Measurements from ENCODE around the gene INO80B.
"Not testable (repeated sequence)": the region's sequence is repeated elsewhere in the genome, so short reads cannot be mapped to it uniquely, and the experiment has no call there.

Gene INO80B

DNA sequence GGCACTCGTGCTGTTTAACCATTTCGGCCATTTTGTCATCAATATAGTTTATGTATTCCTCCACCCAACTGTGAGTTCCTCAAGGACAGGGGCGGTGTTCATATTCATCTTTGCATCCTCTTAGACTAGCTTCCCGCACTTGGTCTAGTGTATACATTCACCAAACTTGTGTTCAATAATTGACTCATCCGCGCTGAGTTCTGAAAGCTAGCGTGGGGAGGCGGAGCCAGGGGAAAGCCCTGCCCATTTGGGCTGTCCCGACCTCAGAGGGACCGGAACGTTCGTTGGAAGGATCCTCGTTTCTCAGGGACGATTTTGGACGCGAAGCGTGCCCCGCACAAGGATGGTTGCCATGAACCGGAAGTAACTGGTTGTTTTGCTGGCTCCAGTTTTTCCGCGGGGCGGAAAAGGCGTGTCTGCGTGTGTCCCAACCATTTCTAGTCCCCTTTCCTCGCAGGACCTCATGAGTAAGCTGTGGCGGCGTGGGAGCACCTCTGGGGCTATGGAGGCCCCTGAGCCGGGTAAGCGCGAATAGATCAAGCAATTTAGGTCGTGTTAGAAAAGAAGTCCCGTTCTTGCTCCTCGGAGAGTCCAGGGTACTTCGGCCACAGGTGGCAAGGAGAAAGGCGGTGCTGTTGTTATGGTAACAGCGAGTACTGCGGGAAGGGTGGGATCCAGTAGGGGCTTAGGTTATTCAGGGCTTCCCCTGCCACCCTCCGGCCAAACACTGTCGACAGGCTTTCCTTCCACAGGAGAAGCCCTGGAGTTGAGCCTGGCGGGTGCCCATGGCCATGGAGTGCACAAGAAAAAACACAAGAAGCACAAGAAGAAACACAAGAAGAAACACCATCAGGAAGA is at the start of gene INO80B:
INO80B (plus strand) TSS at position 434 of the 858 bp plus-strand sequence; CDS start at position 464, 30 bp downstream.
- DNase-seq (ENCODE audit: low read depth, low spot score) = peak; percentile 99

DNA sequence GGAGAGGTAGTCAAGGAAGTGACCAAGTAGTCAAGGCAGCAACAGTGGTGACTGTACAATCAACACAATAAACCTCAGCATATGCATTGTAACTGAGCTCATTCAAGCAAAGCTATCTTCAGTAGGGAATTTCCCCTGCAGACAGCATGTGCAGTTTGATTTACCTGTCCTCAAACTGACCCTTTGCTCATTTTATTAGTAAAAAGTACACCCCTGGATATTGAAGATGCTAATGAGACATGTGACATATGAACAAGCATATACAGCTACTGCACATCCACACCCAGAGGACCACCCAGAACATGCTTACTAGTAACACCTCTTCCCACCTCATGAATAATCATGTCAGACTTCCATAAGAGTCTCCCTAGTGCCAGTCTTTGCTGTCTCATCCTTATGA is 48.9 kb upstream of the INO80B start:
- peak; percentile 18 for DNase-seq (ENCODE audit: low read depth, low spot score)

DNA sequence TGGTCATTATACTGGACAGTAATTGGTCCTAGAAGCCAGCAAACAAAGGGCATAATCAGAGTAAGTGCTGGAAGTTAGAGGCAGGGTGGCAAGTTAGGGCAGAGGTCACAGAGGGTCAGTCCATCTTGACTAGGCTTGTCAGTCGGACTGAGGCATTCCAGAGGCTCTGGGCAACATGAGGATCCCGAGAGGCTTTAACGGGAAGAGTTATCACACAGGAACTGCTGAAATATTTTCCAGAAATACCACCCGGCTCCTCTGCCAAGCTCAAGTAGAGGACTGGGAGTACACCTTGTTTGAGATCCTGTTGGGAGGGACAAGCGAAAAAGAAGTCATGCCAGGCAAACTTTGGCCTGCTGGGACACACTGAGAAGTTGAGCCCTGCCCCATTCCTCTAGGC is 47.2 kb upstream of the INO80B start:
- DNase-seq (ENCODE audit: low read depth, low spot score) = no peak

DNA sequence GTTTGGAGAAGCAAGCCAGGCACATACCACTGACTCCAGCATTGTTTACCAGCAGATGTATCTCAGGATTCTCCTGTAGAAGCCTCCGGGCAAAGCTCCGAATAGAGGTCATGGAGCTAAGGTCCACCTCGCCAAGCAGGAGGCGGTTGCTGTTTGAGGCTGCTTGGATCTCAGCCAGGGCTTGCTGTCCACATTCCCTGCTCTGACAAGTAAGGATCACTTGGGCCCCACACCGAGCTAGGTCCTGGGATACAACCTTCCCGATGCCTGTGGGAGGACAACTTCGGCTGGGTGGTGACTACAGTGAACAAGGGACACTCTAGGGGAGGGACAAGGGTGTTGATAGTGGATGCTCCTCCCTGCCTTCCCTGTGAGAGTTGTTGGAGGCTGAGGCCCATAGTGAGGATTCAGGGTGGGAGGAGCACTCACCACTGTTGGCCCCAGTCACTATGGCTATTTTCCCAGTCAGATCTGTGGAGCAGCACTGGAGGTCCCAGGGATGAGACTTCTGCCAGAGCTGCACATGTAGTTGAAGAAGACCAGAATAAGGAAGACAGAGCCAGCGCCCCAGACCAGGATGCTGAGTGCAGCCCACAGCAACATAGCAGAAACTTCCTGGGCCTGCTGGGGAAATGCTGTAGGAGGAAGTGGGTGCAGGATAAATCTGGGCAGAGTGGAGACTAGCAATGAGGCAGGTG is 41.7 kb upstream of the INO80B start:
- DNase-seq (ENCODE audit: low read depth, low spot score) = no peak

DNA sequence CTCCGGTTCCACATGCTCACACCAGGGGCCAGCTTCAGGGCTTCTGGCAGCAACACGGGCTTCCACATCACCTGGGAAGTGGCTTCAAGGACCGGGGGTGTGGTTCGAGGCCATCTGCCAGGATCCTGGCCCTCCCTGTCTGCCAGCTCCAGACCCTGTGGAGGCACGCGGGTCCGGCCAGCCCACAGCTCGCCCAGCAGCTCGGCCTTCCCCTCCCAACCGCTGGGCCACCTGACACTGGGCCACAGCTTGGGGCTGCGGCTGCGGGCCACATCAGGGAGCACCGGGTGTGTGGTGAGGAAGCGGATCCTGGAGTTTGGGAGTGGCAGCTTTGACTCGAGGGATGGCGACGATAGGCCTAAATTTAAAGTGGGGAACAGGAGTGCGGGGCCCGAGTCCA is 40.4 kb upstream of the INO80B start:
- DNase-seq (ENCODE audit: low read depth, low spot score) = no peak

DNA sequence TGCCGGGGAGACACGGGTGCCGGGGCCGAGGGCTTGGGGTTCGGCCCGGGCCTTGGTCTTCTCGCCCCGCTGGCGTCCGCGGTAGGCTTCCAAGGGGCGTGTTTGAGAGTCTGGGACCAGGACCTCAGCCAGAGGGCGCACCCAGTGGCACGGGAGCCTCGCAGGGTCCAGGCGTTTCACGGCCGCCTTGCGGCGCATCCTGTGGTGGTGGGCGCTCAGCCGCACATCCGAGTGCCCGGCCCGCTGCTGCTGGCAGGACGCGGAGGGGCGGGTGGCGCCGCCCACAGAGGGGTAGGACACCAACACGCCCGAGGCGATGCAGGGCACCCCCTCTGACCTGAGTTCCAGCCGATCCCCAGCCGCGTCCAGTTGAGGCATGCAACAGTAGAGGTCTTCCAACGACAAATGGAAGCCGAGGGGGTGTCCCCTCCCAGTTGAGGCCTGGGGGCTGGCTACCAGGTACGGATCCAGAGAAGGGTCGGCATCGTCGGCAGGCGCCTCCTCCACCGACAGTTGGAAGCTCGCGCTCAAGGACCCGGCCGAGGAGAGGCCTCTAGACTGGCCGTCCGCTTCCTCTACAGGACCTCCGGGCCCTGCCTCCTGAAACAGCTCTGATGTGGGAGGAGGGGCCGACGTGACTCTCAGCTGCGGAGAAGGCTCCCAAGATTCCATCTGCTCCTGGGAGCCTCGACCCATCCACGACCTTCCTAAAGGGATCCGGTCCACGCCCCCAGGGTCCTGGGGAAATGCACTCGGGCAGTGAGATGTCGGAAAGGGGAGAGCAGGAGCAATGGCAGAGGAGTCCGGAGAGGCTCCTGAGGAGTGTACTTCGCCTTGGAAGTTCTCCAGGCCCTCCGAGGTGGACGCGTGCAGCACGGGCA is 39.8 kb upstream of the INO80B start:
- DNase-seq (ENCODE audit: low read depth, low spot score) = peak; percentile 52

DNA sequence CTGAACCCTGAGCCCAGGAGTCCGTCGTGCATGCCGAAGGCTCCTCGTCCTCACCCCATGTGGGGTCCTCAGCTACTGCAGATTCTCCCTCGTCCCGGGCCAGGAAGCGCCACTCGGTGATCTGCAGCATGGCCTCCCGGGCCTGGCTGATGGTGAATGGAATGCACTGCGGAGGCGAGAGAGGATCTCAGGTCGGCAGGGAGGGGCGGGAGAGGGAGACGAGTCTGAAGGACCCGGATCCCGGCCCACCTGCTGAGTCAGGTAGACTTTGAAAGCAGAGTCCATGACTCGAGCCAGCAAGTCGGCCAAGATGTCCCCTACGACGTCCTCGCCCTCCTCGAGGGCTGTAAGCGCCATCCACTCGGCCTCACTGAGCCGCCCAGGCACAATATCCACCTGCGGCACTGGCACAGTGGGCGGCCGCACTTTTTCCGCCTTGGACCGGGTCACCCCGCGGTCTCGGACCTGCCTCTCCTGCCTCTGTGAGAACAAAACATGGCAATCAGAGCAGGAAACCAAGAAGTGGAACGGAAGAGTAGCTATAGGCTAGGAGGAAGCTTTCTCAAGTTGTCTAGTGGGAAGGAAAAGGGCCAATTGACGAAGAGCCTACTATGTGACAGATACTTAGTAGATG is 39.0 kb upstream of the INO80B start:
- DNase-seq (ENCODE audit: low read depth, low spot score) = no peak

DNA sequence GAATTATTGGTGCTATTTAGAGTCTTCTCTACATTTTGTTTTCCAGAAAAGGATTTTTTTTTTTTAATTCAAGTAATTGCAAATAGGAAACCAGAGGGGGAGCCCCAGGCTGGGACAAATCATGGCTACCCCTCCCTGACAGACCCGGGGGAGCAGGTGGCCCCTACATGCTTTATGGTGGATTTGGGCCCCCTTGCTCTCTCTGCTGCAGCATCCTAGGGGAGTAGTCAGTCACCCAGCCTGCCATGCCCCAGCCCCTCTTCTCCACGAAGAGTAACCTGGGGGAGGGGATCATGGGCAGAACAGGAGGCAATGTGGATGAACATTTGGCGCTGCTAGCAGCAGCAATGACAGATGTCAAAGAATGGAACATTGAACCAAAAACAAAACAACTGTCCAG is 38.1 kb upstream of the INO80B start:
- DNase-seq (ENCODE audit: low read depth, low spot score) = no peak

DNA sequence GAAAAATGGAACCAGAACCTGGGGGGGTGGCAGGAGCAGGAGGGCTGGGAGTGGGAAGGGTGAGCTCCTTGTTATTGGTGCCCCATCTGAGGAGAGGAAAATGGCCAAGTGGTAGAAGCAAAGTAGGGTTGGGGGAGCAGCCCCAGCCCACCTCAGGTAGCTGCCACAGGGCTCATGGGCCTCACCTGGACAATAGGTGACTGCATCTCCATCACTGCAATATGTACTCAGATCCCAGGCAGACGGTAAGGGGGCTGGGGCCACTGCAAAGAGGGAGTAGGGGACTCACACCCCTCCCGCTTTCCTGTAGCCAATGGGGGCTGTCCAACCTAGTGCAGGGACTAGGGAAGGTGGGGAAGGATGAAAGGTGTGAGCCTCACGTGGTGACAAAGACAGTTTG is 37.7 kb upstream of the INO80B start:
- DNase-seq (ENCODE audit: low read depth, low spot score) = no peak

DNA sequence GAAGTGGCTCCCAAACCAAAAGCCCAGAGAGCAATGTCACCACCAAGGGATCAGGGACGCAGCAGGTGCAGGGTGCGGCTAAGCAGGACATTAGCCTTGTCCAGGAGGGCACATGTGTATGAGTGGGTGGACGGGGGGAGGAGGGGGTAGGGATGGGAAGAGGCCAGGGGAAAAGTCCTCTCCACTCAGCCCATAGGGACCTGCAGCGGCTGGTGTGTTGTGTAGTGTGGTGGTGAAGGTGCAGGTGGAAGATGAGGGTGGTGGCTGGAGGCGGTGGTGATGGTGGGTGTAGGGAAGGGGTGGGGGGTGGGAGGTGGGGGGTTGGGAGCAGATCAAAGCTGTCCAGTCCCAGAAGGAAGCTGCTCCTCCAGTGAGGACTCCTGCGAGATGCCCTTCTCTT is 37.1 kb upstream of the INO80B start:
- DNase-seq (ENCODE audit: low read depth, low spot score) = no peak

DNA sequence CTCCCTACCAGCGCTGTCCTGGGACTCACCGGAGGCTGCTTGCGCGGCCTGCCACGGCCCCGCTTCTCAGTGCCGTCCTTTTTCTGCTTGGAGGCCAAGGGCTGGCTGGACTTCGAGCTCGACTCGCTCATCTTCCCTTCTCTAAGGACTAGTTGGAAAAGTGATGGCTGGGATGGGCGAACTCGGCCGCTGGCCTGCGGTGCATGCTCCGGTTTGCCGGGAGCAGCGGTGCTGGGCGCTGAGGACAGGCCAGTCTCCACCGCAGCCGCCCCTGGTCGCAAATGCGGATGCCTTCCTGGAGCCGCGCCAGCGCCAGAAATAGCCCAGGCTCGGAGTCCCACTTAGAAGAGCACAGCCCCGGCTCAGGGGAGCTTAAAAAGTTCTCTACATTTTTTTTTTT is 36.6 kb upstream of the INO80B start:
- no peak for DNase-seq (ENCODE audit: low read depth, low spot score)

DNA sequence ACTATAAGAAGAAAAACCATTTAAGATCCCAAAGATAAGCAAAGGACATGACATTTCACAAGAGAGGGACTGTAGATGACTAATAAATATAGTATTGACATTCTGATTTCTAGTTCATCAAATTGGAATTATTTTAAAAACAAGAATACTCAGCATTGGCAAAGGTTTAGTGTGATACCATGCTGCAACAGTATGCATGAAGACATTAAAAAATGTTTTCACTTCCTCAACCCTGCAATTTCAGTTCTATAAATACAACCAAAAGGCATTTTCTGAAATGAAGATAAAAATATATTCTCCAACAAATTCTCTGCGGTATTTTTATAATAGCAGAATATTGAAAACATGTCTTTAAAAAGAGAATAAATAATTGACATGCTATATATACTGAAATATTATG is 35.5 kb upstream of the INO80B start:
- no peak for DNase-seq (ENCODE audit: low read depth, low spot score)

DNA sequence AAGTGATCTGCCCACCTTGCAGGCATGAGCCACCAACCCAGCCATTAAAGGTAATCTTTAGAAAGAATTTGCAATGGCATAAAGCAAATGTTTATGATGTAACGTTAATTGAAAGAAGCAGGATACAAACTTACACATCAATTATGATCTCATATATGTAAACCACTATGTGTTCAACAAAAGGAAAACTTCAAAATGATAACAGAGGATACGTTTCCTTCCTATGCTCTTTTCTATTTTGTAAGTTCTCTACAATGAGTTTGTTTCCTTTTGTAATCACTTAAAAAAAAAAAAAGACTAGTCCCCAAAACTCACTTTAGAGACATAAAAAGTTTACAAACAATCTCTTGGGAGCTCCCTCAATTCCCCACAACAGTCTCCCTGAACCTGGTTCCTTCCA is 34.9 kb upstream of the INO80B start:
- no peak for DNase-seq (ENCODE audit: low read depth, low spot score)

DNA sequence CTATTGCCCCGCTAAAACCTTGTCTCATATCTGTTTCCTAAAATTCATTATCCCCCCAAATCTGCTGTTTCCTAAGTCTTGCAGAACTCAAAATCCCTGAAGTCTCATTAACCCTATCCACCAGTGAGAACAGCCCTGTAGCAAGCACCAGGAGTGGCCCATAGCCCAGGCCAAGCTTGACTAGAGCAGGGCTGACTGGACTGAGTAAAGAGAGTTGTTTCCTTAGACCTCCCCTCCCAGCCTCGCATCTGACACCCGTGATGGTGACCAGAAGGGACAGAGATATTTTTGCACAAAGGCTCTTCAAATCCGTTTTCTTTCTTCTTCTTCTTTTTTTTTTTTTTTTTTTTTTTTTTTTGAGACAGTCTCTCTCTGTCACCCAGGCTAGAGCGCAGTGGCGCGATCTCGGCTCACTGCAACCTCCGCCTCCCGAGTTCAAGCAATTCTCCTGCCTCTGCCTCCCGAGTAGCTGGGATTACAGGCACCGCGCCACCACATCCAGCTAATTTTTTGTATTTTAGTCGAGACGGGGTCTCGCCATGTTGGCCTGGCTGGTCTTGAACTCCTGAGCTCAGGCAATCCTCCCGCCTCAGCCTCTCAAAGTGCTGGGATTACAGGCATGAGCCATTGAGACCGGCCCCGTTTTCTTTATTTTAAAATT is 34.3 kb upstream of the INO80B start:
- not testable (repeated sequence) for DNase-seq (ENCODE audit: low read depth, low spot score)

DNA sequence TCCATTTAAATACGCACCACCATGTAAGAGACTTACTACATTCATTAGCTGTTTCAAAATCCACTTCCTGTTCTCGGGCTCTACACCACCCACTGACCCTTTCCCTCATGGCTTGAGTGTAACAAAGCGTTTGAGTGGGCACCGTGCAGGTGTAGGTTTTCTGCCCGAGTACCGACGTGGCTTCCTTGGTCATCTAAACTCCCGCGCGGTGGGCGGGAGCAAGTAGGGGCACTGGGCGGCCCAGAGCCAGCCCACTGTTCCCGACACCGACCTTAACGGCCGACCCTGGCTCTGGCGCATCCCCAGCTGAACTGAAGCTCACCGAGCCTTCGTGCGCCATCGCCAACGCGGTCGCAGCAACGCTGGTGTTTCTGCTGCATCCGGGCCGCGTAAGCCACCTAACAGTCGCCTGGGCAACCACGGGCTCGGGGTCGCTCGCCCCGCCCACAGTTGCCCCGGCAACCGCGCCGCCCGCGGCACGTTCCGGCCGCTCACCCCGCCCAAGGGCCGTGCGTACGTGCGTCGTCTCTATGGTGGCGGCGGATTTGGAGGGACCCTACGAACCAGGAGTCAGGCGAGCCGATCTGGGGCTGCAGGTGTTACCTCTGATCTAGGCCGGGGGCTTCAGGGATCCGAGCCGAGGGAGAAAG is 33.5 kb upstream of the INO80B start, which contains the start of the genes C2orf81 and WDR54:
C2orf81 (minus strand) TSS at position 399 of the 650 bp plus-strand sequence; CDS start at position 340, 59 bp downstream.
WDR54 (plus strand) TSS at position 510 of the 650 bp plus-strand sequence. CDS start 424 bp downstream, outside the sequence.
- DNase-seq (ENCODE audit: low read depth, low spot score) = peak; percentile 93

DNA sequence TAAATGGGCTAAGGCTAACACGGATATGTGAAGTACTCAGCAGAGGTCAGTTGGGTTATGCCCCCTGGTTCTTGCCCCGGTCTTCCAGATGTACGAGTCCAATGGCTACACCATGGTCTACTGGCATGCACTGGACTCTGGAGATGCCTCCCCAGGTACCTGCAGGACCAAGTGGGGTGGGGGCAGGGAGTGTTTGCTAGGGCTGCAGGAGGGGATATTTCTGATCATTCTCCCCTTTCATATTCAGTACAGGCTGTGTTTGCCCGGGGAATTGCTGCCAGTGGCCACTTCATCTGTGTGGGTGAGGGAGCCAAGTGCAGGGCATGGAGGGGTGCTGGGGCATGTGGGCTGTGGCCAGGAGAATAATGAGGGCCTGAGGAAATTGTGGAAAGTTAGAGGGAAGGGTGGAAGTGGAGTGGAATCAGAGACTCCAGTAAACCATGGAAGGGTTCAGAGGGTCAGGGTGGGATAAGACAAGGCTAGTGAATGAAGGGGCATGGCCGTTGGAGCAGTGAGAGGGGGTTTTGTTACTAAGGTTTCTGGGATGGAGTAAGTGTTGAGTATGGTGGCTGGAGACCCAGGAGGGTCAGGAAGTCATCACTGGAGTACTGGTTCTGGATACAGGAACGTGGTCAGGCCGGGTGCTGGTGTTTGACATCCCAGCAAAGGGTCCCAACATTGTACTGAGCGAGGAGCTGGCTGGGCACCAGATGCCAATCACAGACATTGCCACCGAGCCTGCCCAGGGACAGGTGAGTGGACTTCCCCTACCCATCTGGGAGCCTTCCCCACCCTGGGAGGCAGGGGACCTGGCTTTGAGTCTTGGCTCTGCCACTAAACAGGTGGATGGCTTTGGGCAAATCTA is 31.4 kb upstream of the INO80B start:
- DNase-seq (ENCODE audit: low read depth, low spot score) = no peak

DNA sequence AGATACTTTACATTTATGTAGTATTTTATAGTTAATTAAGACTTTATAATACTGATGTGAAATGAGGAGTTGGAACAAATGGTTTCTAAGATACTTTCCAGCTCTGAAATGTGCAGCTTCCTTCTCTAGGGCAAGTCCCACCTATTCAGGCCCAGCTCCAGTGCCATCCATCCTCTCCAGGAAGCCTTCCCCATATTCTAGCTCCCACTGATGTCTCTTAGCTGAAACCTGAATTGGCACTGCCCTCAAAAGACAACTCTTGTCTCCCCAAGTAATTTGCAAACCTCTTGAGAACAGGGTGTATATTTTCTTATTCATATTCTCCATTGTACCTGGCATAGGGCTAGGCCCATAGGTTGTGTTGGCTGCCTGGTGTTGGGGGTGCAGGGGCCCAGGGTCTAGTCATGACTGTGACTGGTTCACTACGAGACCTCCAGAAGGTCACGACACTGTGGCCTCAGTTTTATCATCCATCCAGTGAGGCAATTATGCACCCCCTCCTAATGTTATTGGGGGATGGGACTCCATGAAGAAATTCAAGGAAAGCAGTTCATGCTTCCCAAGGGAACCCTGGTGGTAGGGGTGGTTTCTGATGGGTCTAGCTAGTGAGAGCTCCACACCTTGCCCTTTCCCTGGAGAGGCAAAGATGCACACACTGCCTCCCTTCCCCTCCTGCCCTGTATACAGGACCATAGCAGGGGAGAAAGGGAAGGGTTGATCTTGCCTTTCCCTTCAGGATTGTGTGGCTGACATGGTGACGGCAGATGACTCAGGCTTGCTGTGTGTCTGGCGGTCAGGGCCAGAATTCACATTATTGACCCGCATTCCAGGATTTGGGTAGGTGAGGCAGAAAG is 30.5 kb upstream of the INO80B start:
- DNase-seq (ENCODE audit: low read depth, low spot score) = peak; percentile 30

DNA sequence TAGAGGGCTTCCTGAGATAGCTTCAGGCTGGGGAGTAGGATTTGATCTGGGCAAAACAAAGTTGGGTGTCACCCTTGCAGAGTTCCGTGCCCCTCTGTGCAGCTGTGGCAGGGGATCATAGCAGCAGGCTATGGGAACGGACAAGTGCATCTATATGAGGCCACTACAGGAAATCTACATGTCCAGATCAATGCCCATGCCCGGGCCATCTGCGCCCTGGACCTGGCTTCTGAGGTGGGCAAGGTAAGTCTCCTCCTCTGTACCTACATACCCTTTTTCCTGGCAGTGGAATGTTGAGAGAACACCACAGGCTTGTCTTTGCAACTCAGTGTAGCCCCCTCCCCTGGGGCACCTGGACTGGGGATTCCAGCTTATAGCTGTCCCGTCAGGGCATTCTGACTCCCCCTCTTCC is 29.9 kb upstream of the INO80B start:
- DNase-seq (ENCODE audit: low read depth, low spot score) = no peak

Measured in astrocyte of the hippocampus (primary cell).